Measurements from ENCODE around the gene CTPS2. TPM values are rescaled to one million over a fixed set of nuclear protein-coding genes. Genes with fewer than 3 reads are reported as not detected.
"Not testable (repeated sequence)": the region's sequence is repeated elsewhere in the genome, so short reads cannot be mapped to it uniquely, and the experiment has no call there.

CTPS2 gene
- total and polyA plus RNA-seq, 10 of the 15 experiments (the other 5 are each of a cell fraction or from before 2014, with no cell fraction given), result 5.9 to 17.8 (median 14.2) TPM

DNA sequence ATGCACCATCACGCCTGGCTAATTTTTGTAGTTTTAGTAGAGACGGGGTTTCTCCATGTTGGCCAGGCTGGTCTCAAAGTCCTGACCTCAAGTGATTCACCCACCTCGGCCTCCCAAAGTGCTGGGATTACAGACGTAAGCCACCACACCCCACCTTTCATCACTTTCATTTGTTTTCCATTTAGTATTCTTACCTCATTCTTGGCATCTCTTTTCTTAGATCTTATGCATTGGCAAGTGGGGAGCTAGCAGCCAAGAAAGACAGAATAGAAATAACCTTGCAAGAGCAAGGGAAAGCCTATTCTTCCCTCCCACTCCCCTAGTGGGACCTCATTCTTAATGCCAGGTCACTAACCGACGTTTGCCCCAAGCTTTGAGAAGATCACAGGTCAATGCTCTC lies 84.0 kb downstream of the CTPS2 start:
- H3K79me2 ChIP-seq (ENCODE audit: control insufficient read depth, insufficient read depth, low read length); H4K20me1 ChIP-seq (ENCODE audit: control insufficient read depth, insufficient read depth); POLR2A ChIA-PET; SMC1A ChIA-PET (ENCODE audit: uncharacterized antibody, unreplicated experiment); FAIRE-seq; DNase-seq (ENCODE audit: low read depth, low spot score); H3K27ac ChIP-seq (ENCODE audit: control insufficient read depth, insufficient read depth); H3K36me3 ChIP-seq (ENCODE audit: control insufficient read depth in 2 of 2, insufficient read depth in 2 of 2, low read length in 1 of 2); H2AFZ ChIP-seq (ENCODE audit: control insufficient read depth, low read depth, low read length); H3K4me3 ChIP-seq; ATAC-seq; H3K27me3 ChIP-seq (replicated peaks in 1 of 2; ENCODE audit: control insufficient read depth in 2 of 2, insufficient read depth in 2 of 2, low read length in 1 of 2); CTCF ChIA-PET; H3K4me1 ChIP-seq (ENCODE audit: control insufficient read depth, insufficient read depth, low read length); H3K9ac ChIP-seq (ENCODE audit: control insufficient read depth, insufficient read depth, low read length); intact Hi-C loops (cut with micrococcal nuclease; ENCODE audit: unreplicated experiment); H3K4me2 ChIP-seq (ENCODE audit: control insufficient read depth, insufficient read depth); RAD21 ChIA-PET (ENCODE audit: unreplicated experiment); in situ Hi-C loops (cut with MboI); H3K9me3 ChIP-seq (replicated peaks; ENCODE audit: control insufficient read depth, insufficient read depth, low read length); BruUV-seq (replicated peaks): not testable (repeated sequence)
- WGBS (ENCODE audit: insufficient coverage, insufficient replicate concordance, low lambda C conversion rate, missing lambda C conversion rate), result 79% methylated on average over 6 of the region's 6 CpGs

DNA sequence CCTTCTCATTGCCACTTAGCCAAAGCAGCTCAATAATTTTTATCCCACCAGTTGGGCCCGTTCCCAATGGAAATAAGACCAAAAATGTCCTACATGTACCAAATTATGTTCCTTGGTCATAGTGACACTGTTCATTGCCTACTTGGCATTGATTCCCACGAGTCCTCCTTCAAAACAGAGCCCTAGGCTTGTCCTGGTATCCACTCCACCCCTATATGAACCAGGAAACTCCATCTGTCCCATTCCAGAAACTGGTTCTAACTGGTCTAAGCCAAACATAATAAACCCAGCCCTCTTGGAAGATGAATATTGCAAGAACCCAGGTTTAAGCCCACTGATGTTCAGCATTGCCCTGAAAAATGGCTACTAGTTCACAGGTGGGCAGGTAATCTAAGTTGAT lies 93.4 kb downstream of the CTPS2 start:
- FAIRE-seq (no peak), ATAC-seq (no peak), DNase-seq (ENCODE audit: low read depth, low spot score) (no peak)
- Histone ChIP-seq H3K36me3 (ENCODE audit: control insufficient read depth in 2 of 2, insufficient read depth in 2 of 2, low read length in 1 of 2) (no peaks in the 10 kb centered on the region), H3K79me2 (ENCODE audit: control insufficient read depth, insufficient read depth, low read length) (no peaks in the 10 kb centered on the region), H3K9ac (ENCODE audit: control insufficient read depth, insufficient read depth, low read length) (no peak overlapping the region), H3K4me3 (no peak overlapping the region), H3K9me3 (replicated peaks; ENCODE audit: control insufficient read depth, insufficient read depth, low read length) (no peaks in the 10 kb centered on the region), H3K4me1 (ENCODE audit: control insufficient read depth, insufficient read depth, low read length) (no peaks in the 10 kb centered on the region), H4K20me1 (ENCODE audit: control insufficient read depth, insufficient read depth) (no peaks in the 10 kb centered on the region), H2AFZ (ENCODE audit: control insufficient read depth, low read depth, low read length) (no peak overlapping the region), H3K27me3 (replicated peaks in 1 of 2; ENCODE audit: control insufficient read depth in 2 of 2, insufficient read depth in 2 of 2, low read length in 1 of 2) (no peaks in the 10 kb centered on the region; a peak in 1 of 4 replicates), H3K27ac (ENCODE audit: control insufficient read depth, insufficient read depth) (no peak overlapping the region), H3K4me2 (ENCODE audit: control insufficient read depth, insufficient read depth) (no peak overlapping the region)
- ChIA-PET CTCF (no interaction called here), RAD21 (ENCODE audit: unreplicated experiment) (no interaction called here), POLR2A (no interaction called here), SMC1A (ENCODE audit: uncharacterized antibody, unreplicated experiment) (no interaction called here)
- in situ Hi-C loops (cut with MboI) (no loop called here), intact Hi-C loops (cut with micrococcal nuclease; ENCODE audit: unreplicated experiment) (no loop called here)
- WGBS (ENCODE audit: insufficient coverage, insufficient replicate concordance, low lambda C conversion rate, missing lambda C conversion rate), result 55% methylated on average over 2 of the region's 2 CpGs
- TF ChIP-seq ETV6 (conservative IDR thresholded peaks at IDR 0.05 in 1 of 2, IDR thresholded peaks at IDR 0.05 in 1 of 2; ENCODE audit: borderline replicate concordance in 1 of 2, low read depth in 1 of 2), result no peak
- TF ChIP-seq, protein P1, sequence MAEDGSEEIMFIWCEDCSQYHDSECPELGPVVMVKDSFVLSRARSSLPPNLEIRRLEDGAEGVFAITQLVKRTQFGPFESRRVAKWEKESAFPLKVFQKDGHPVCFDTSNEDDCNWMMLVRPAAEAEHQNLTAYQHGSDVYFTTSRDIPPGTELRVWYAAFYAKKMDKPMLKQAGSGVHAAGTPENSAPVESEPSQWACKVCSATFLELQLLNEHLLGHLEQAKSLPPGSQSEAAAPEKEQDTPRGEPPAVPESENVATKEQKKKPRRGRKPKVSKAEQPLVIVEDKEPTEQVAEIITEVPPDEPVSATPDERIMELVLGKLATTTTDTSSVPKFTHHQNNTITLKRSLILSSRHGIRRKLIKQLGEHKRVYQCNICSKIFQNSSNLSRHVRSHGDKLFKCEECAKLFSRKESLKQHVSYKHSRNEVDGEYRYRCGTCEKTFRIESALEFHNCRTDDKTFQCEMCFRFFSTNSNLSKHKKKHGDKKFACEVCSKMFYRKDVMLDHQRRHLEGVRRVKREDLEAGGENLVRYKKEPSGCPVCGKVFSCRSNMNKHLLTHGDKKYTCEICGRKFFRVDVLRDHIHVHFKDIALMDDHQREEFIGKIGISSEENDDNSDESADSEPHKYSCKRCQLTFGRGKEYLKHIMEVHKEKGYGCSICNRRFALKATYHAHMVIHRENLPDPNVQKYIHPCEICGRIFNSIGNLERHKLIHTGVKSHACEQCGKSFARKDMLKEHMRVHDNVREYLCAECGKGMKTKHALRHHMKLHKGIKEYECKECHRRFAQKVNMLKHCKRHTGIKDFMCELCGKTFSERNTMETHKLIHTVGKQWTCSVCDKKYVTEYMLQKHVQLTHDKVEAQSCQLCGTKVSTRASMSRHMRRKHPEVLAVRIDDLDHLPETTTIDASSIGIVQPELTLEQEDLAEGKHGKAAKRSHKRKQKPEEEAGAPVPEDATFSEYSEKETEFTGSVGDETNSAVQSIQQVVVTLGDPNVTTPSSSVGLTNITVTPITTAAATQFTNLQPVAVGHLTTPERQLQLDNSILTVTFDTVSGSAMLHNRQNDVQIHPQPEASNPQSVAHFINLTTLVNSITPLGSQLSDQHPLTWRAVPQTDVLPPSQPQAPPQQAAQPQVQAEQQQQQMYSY (CRISPR knock-in tag; IDR thresholded peaks at IDR 0.05), result no peak
- TF ChIP-seq MEF2B (IDR thresholded peaks at IDR 0.05; ENCODE audit: partially characterized antibody, poor library complexity, severe bottlenecking), result no peak
- no TSS peak for BruUV-seq (replicated peaks)
